Measurements from ENCODE around the gene MYO5A. TPM values are rescaled to one million over a fixed set of nuclear protein-coding genes. Genes with fewer than 3 reads are reported as not detected.

Gene MYO5A
- total and polyA plus RNA-seq, 9 of the 15 experiments (the other 6 are each of a cell fraction or from before 2014, with no cell fraction given): 0.03 to 0.82 (median 0.40) TPM

GRCh38 chr15:52466716-52467115, 62.0 kb downstream of the MYO5A start (continued):
- no peak for TF ChIP-seq ZBTB34 (CRISPR knock-in tag; IDR thresholded peaks at IDR 0.05)
- TF ChIP-seq ZSCAN29 (IDR thresholded peaks at IDR 0.05): no peak
- no peak for TF ChIP-seq NR3C1 (CRISPR knock-in tag; IDR thresholded peaks at IDR 0.05)
- no peak for TF ChIP-seq SNAPC5 (CRISPR knock-in tag; IDR thresholded peaks at IDR 0.05)
- no peak for TF ChIP-seq TCF7 (IDR thresholded peaks at IDR 0.05; ENCODE audit: borderline replicate concordance)
- TF ChIP-seq ZNF639 (CRISPR knock-in tag; conservative IDR thresholded peaks at IDR 0.05 in 1 of 2, IDR thresholded peaks at IDR 0.05 in 1 of 2): no peak

GRCh38 chr15:52466134-52466701, 62.5 kb downstream of the MYO5A start:
- CTCF ChIA-PET (ENCODE audit: low intra/inter-chr PET ratio): no interaction called here
- POLR2A ChIA-PET: interaction anchor here (0.8 to 1.1 kb wide), 2 partner anchors 13 to 218 kb away, joined by 3 read pairs; no protein-coding TSS in a partner anchor
- Histone ChIP-seq H3K4me3 (no peak overlapping the region), H3K4me1 (replicated peaks in 1 of 2; ENCODE audit: control insufficient read depth in 2 of 2, insufficient read depth in 2 of 2, low read length in 2 of 2) (no peaks in the 10 kb centered on the region), H3K27ac (ENCODE audit: extremely low read depth, low read depth, low read length) (no peak overlapping the region), H3K4me2 (ENCODE audit: insufficient read depth, low read length) (no peak overlapping the region), H3K36me3 (ENCODE audit: control insufficient read depth, insufficient read depth, low read length) (no peaks in the 10 kb centered on the region), H4K20me1 (replicated peaks; ENCODE audit: control insufficient read depth, insufficient read depth, low read length) (no peaks in the 10 kb centered on the region), H3K9me1 (ENCODE audit: control insufficient read depth, insufficient read depth, low read length) (no peaks in the 10 kb centered on the region), H2AFZ (ENCODE audit: low read depth, low read length) (no peak overlapping the region), H3K9ac (ENCODE audit: insufficient read depth in 1 of 2, low read depth in 2 of 2, low read length in 2 of 2) (no peak overlapping the region), H3K27me3 (ENCODE audit: control insufficient read depth in 2 of 2, insufficient read depth in 2 of 2, low read length in 2 of 2) (peaks cover 0 to 22% of the 10 kb centered on the region in 2 experiments; a peak in 3 of 5 replicates), H3K79me2 (ENCODE audit: control insufficient read depth, insufficient read depth, low read length) (no peaks in the 10 kb centered on the region), H3K9me3 (replicated peaks; ENCODE audit: control insufficient read depth, insufficient read depth, low read depth, low read length) (no peaks in the 10 kb centered on the region)
- DNase-seq (ENCODE audit: extremely low read depth in 1 of 4, low spot score in 3 of 4): no peak
- no peak for FAIRE-seq
- no TSS peak for BruUV-seq (replicated peaks)
- no peak for ATAC-seq
- WGBS (ENCODE audit: insufficient coverage, low coverage, missing lambda C conversion rate): 0% methylated on average over 2 of the region's 2 CpGs
- in situ Hi-C loops (cut with MboI): no loop called here
- intact Hi-C loops (cut with micrococcal nuclease): loop anchor here (10.0 kb wide), 3 partner anchors 131 to 269 kb away; no protein-coding TSS in a partner anchor
- TF ChIP-seq FOXP1 (CRISPR knock-in tag; IDR thresholded peaks at IDR 0.05): no peak
- no peak for TF ChIP-seq E2F6 (IDR thresholded peaks at IDR 0.05; ENCODE audit: borderline replicate concordance in 1 of 2, extremely low read depth in 1 of 2, insufficient read depth in 1 of 2, insufficient read length in 1 of 2, low read depth in 1 of 2, low read length in 1 of 2, poor library complexity in 1 of 2, severe bottlenecking in 1 of 2)
- no peak for TF ChIP-seq XRCC4 (IDR thresholded peaks at IDR 0.05; ENCODE audit: extremely low read depth, insufficient read depth, insufficient read length)
- no peak for TF ChIP-seq ZNF224 (CRISPR knock-in tag; IDR thresholded peaks at IDR 0.05)
- no peak for TF ChIP-seq ZNF699 (CRISPR knock-in tag; IDR thresholded peaks at IDR 0.05; ENCODE audit: insufficient replicate concordance)
- no peak for TF ChIP-seq MNT (conservative IDR thresholded peaks at IDR 0.05)
- no peak for TF ChIP-seq ZNF217 (CRISPR knock-in tag; IDR thresholded peaks at IDR 0.05)
- no peak for TF ChIP-seq ZNF354B (CRISPR knock-in tag; IDR thresholded peaks at IDR 0.05)
- no peak for TF ChIP-seq SMAD1 (IDR thresholded peaks at IDR 0.05; ENCODE audit: low read depth, low read length, partially characterized antibody)

All from K562 (cell line).